SH-SY5Y (cell line): ENCODE results near the gene RAP1GAP2.

ENCODE experiments used
- GATA2 ChIP-seq: IDR thresholded peaks from 2 replicates; pipeline ENCODE4 v1.6.1; 2011; ENCODE audit warnings: mild to moderate bottlenecking, low read depth, low read length
- GATA3 ChIP-seq: IDR thresholded peaks from 2 replicates; pipeline ENCODE4 v1.6.1; 2011; ENCODE audit warnings: low read depth, mild to moderate bottlenecking, low read length, moderate library complexity

DNA sequence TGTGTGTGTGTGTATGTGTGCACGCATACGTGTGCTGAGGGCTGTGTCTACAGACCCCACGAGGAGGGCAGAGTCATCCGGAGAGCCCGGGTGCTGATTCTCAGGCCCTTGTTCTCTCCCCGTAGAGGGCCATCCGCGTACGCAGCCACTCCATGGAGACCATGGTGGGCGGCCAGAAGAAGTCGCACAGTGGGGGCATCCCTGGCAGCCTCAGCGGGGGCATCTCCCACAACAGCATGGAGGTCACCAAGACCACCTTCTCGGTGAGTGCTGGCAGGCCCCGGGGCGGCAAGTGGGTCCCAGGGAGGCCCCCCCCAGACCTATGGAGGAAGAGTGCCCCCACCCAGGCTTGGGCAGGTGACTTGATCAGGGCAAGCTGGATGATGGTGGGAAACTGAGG is 221.7 kb downstream of the RAP1GAP2 start:
- TF ChIP-seq GATA2 (no peak), GATA3 (no peak)
